Midbrain (tissue), 1 donor: ENCODE results near the gene DUOX2.
"Not testable (repeated sequence)": the region's sequence is repeated elsewhere in the genome, so short reads cannot be mapped to it uniquely, and the experiment has no call there.

Experiments used
- DNase-seq: peaks from one replicate; lab custom pipeline; 2025; lab: John Stamatoyannopoulos, UW

DUOX2 gene

GRCh38 chr15:45138814-45139765 lies 25.1 kb upstream of the DUOX2 start:
- no peak for DNase-seq

GRCh38 chr15:45137703-45138102 lies 23.7 kb upstream of the DUOX2 start:
- DNase-seq = no peak

GRCh38 chr15:45136378-45136764 lies 22.4 kb upstream of the DUOX2 start:
- DNase-seq = no peak

- not testable (repeated sequence) for DNase-seq
Measured at GRCh38 chr15:45135705-45136377, 21.9 kb upstream of the DUOX2 start.

- DNase-seq = no peak
Measured at GRCh38 chr15:45134682-45135604, 21.0 kb upstream of the DUOX2 start.

- DNase-seq = no peak
Measured at GRCh38 chr15:45134046-45134445, 20.1 kb upstream of the DUOX2 start.

- DNase-seq = no peak
Measured at GRCh38 chr15:45133561-45133920, 19.6 kb upstream of the DUOX2 start.

- DNase-seq = no peak
Measured at GRCh38 chr15:45132844-45133560, 19.0 kb upstream of the DUOX2 start.

- DNase-seq = no peak
Measured at GRCh38 chr15:45131510-45131909, 17.5 kb upstream of the DUOX2 start.

GRCh38 chr15:45130291-45131000 lies 16.5 kb upstream of the DUOX2 start:
- DNase-seq = no peak

GRCh38 chr15:45129651-45130129 lies 15.7 kb upstream of the DUOX2 start, which contains the start of the genes DUOX1 and DUOXA1:
Gene DUOX1, plus strand, starts transcription at chr15:45129994. Its CDS starts 1,973 bp downstream, at chr15:45131967.
Gene DUOXA1, minus strand, starts transcription at chr15:45129879. Its CDS starts 6,865 bp downstream, at chr15:45123014.
- DNase-seq = no peak

GRCh38 chr15:45128971-45129639 lies 15.1 kb upstream of the DUOX2 start:
- DNase-seq = no peak

GRCh38 chr15:45126535-45127158 lies 12.7 kb upstream of the DUOX2 start:
- DNase-seq = no peak

- no peak for DNase-seq
Measured at GRCh38 chr15:45123397-45123796, 9.4 kb upstream of the DUOX2 start.

- DNase-seq = no peak
Measured at GRCh38 chr15:45122719-45123118, 8.7 kb upstream of the DUOX2 start.

GRCh38 chr15:45121706-45122417 lies 7.9 kb upstream of the DUOX2 start:
- DNase-seq = no peak

GRCh38 chr15:45121020-45121419 lies 7.0 kb upstream of the DUOX2 start:
- DNase-seq = no peak

GRCh38 chr15:45120081-45120972 lies 6.4 kb upstream of the DUOX2 start:
- DNase-seq = no peak
